ENCODE results near the gene CLCNKB.

Gene CLCNKB

DNA sequence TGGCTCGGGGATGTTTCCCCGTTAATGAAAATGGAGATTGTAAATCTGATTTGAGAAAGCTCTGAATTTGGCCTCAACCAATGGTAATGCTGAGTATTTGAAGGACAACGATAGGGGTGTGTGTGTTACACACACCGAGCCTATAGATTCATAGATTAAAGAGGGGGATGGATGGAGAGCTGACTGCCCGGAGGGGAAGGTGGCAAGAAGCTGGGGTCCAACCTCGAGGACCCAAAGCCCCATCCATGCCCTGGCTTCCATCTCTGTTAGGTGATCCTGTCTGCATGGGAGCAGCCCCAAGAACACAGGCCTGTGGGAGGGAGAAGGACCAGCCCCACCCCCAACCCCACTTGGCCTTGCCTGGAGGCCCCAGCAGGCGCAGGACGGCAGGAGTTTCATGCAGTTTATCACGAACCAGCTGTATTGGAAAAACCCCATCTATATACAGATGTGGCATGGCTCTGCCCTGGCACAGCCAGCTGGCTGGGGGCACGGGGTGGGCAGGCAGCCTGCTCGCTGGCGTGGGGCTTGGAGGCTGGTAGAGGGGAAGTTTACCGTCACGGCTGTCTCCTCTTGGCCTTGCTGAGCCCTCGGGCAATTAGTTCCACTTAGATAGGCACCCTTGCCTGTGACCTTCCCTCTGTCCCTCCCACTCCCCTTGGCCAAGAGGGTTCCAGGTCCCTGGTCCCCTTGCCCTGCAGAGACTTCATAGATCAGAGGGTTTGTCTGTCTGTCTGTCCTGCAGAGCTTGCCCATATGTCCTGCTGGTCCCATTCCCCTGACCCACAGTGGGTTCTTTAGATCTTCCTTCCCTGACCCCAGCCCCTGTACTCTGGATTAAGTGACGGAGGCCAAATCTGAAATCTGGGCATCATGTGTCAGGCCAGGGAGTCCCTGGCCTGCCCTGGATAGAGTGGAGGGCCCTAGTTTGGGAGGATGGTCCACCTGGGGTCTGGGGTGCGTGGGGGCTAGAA is 28.8 kb upstream of the CLCNKB start:
- Histone ChIP-seq H3K27me3 (replicated peaks in 2 of 5; ENCODE audit: control insufficient read depth in 4 of 5, insufficient read depth in 5 of 5, low read length in 4 of 5) (peaks cover 0 to 2% (median 0%) of the 10 kb centered on the region in 5 experiments), H3K4me1 (ENCODE audit: control extremely low read depth in 1 of 4, control insufficient read depth in 4 of 4, insufficient read depth in 4 of 4, low read length in 3 of 4) (peaks cover 0 to 25% (median 17%) of the 10 kb centered on the region in 4 experiments), H3K9me3 (ENCODE audit: control extremely low read depth in 1 of 5, control insufficient read depth in 4 of 5, insufficient read depth in 2 of 5, low read depth in 1 of 5, low read length in 4 of 5) (no peaks in the 10 kb centered on the region), H3K27ac (ENCODE audit: insufficient read depth in 1 of 2, low read depth in 1 of 2, low read length in 2 of 2, poor library complexity in 1 of 2, severe bottlenecking in 2 of 2) (no peak overlapping the region), H3K4me3 (ENCODE audit: control insufficient read depth in 1 of 7, extremely low read depth in 1 of 7, insufficient read depth in 4 of 7, low read depth in 2 of 7, low read length in 6 of 7) (no peak overlapping the region), H3K36me3 (ENCODE audit: control insufficient read depth in 4 of 4, insufficient read depth in 4 of 4, low read length in 3 of 4) (no peaks in the 10 kb centered on the region)
- WGBS (ENCODE audit: insufficient coverage) = 80% methylated on average over 12 of the region's 17 CpGs
- DNase-seq = peak in 2 of 3 donors; percentile 41 to 44
- CTCF ChIA-PET = interaction anchor here (0.8 to 1.5 kb wide), 5 partner anchors 11 to 203 kb away, joined by 3 to 5 read pairs (median 3); no protein-coding TSS in a partner anchor
- POLR2A ChIA-PET = no interaction called here

DNA sequence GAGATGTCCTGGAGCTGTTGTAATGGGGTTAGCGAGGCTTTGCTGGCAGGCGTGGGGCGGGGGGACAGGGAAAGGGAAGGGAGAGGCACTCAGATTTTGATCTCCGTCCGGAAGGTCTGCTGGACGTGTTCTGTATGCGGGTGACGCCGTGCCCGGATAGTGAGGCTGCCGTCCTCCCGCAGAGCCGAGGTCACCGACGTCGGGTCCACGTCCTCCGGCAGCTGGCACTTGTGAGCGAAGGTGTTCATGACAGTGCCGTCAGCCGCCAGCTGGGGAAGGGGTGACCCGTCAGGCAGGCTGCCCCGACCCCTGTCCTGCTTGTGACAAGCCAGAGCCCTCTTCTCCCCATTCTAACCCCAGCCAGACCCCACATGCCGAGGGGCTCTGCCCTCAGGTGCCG is 28.1 kb upstream of the CLCNKB start:
- WGBS (ENCODE audit: insufficient coverage) = 97% methylated on average over 25 of the region's 25 CpGs
- Histone ChIP-seq H3K9me3 (ENCODE audit: control extremely low read depth in 1 of 5, control insufficient read depth in 4 of 5, insufficient read depth in 2 of 5, low read depth in 1 of 5, low read length in 4 of 5) (no peaks in the 10 kb centered on the region), H3K4me1 (ENCODE audit: control extremely low read depth in 1 of 4, control insufficient read depth in 4 of 4, insufficient read depth in 4 of 4, low read length in 3 of 4) (peaks cover 0 to 25% (median 17%) of the 10 kb centered on the region in 4 experiments), H3K4me3 (ENCODE audit: control insufficient read depth in 1 of 7, extremely low read depth in 1 of 7, insufficient read depth in 4 of 7, low read depth in 2 of 7, low read length in 6 of 7) (no peak overlapping the region), H3K36me3 (ENCODE audit: control insufficient read depth in 4 of 4, insufficient read depth in 4 of 4, low read length in 3 of 4) (no peaks in the 10 kb centered on the region), H3K27me3 (replicated peaks in 2 of 5; ENCODE audit: control insufficient read depth in 4 of 5, insufficient read depth in 5 of 5, low read length in 4 of 5) (peaks cover 0 to 2% (median 0%) of the 10 kb centered on the region in 5 experiments), H3K27ac (ENCODE audit: insufficient read depth in 1 of 2, low read depth in 1 of 2, low read length in 2 of 2, poor library complexity in 1 of 2, severe bottlenecking in 2 of 2) (no peak overlapping the region)
- POLR2A ChIA-PET = no interaction called here
- no peak for DNase-seq
- CTCF ChIA-PET = interaction anchor here (0.8 to 1.3 kb wide), 3 partner anchors 11 to 18 kb away, joined by 3 to 5 read pairs (median 3); no protein-coding TSS in a partner anchor

DNA sequence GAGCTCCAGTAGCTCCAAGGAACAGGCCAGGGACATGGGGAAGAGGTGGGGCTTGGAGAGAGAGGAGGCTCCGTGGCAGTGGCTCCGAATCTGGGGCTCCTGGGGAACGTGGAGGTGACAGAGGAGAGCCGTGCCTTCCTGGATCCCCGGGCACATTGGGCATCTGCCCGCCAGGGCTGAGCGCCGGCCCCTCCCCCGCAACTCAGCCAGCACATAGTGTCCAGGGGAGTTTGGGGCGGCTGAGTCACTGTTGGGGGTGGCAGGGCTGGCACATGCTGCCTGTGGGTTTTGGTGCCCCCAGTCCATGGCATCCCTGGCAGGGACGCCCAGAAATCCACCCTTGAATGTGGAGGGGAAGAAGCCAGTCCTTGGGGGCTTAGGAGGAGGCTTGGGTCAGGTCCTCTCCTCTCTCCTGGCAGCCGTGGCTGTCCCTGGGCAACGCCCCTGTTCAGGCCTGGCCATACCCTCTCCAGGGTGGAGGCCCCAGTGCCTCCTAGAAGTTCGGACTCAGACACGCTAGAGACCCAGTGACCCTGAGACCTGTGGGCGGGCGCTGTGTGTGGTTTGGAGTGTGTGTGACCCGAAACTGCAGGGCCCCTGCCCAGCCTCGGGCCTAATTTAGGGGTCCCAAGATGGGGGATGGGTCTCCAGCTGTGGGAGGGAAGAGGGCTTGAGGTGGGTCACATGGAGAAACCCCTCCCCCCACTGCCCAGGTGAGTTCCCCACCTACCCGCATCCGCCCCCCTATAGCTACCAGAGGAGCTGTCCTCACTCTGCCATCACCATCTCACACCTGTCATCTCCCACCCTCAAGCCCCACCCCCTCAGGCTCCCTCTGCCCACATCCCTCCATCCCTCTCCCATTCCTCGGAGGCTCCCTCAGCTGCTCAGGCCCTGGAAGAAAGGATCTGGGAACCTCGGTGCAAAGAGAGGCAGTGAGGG is 27.4 kb upstream of the CLCNKB start:
- POLR2A ChIA-PET = no interaction called here
- H3K27ac ChIP-seq (ENCODE audit: insufficient read depth in 1 of 2, low read depth in 1 of 2, low read length in 2 of 2, poor library complexity in 1 of 2, severe bottlenecking in 2 of 2) = no peak overlapping the region
- H3K27me3 ChIP-seq (replicated peaks in 2 of 5; ENCODE audit: control insufficient read depth in 4 of 5, insufficient read depth in 5 of 5, low read length in 4 of 5) = peaks cover 0 to 2% (median 0%) of the 10 kb centered on the region in 5 experiments
- no peaks in the 10 kb centered on the region for H3K36me3 ChIP-seq (ENCODE audit: control insufficient read depth in 4 of 4, insufficient read depth in 4 of 4, low read length in 3 of 4)
- no peak overlapping the region for H3K4me3 ChIP-seq (ENCODE audit: control insufficient read depth in 1 of 7, extremely low read depth in 1 of 7, insufficient read depth in 4 of 7, low read depth in 2 of 7, low read length in 6 of 7)
- CTCF ChIA-PET = interaction anchor here (0.8 to 1.3 kb wide), 2 partner anchors 10 to 15 kb away, joined by 3 to 5 read pairs; no protein-coding TSS in a partner anchor
- no peaks in the 10 kb centered on the region for H3K9me3 ChIP-seq (ENCODE audit: control extremely low read depth in 1 of 5, control insufficient read depth in 4 of 5, insufficient read depth in 2 of 5, low read depth in 1 of 5, low read length in 4 of 5)
- no peak for DNase-seq
- WGBS (ENCODE audit: insufficient coverage) = 89% methylated on average over 12 of the region's 23 CpGs
- peaks cover 0 to 25% (median 17%) of the 10 kb centered on the region in 4 experiments for H3K4me1 ChIP-seq (ENCODE audit: control extremely low read depth in 1 of 4, control insufficient read depth in 4 of 4, insufficient read depth in 4 of 4, low read length in 3 of 4)

DNA sequence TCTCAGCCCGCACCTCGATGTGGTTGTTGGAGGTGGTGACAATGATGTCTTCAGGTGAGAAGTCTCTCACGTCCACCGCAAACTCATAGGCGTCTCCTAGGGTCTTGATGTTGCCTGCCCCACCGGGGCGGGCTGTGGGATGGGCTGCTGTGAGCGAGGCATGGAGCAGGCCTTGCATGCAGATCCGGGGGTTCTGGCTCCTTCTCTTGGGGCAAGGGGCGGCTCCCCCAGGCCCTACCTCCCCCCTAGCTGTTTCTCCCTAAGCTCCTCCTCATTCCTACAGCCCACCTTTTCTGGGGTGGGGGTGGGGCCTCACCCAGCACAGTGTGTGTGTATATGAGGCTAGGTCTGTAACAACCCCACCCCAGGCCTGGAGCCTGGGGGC is 26.5 kb upstream of the CLCNKB start:
- Histone ChIP-seq H3K27ac (ENCODE audit: insufficient read depth in 1 of 2, low read depth in 1 of 2, low read length in 2 of 2, poor library complexity in 1 of 2, severe bottlenecking in 2 of 2) (no peak overlapping the region), H3K9me3 (ENCODE audit: control extremely low read depth in 1 of 5, control insufficient read depth in 4 of 5, insufficient read depth in 2 of 5, low read depth in 1 of 5, low read length in 4 of 5) (no peaks in the 10 kb centered on the region), H3K4me3 (ENCODE audit: control insufficient read depth in 1 of 7, extremely low read depth in 1 of 7, insufficient read depth in 4 of 7, low read depth in 2 of 7, low read length in 6 of 7) (no peak overlapping the region), H3K4me1 (ENCODE audit: control extremely low read depth in 1 of 4, control insufficient read depth in 4 of 4, insufficient read depth in 4 of 4, low read length in 3 of 4) (peaks cover 0 to 24% (median 17%) of the 10 kb centered on the region in 4 experiments), H3K36me3 (ENCODE audit: control insufficient read depth in 4 of 4, insufficient read depth in 4 of 4, low read length in 3 of 4) (no peaks in the 10 kb centered on the region), H3K27me3 (replicated peaks in 2 of 5; ENCODE audit: control insufficient read depth in 4 of 5, insufficient read depth in 5 of 5, low read length in 4 of 5) (peaks cover 0 to 3% (median 1%) of the 10 kb centered on the region in 5 experiments)
- no peak for DNase-seq
- ChIA-PET POLR2A (interaction anchor here (0.7 kb wide), 1 partner anchor 199 kb away, joined by 3 read pairs; no protein-coding TSS in a partner anchor), CTCF (no interaction called here)
- 100% methylated on average over 5 of the region's 10 CpGs for WGBS (ENCODE audit: insufficient coverage)

DNA sequence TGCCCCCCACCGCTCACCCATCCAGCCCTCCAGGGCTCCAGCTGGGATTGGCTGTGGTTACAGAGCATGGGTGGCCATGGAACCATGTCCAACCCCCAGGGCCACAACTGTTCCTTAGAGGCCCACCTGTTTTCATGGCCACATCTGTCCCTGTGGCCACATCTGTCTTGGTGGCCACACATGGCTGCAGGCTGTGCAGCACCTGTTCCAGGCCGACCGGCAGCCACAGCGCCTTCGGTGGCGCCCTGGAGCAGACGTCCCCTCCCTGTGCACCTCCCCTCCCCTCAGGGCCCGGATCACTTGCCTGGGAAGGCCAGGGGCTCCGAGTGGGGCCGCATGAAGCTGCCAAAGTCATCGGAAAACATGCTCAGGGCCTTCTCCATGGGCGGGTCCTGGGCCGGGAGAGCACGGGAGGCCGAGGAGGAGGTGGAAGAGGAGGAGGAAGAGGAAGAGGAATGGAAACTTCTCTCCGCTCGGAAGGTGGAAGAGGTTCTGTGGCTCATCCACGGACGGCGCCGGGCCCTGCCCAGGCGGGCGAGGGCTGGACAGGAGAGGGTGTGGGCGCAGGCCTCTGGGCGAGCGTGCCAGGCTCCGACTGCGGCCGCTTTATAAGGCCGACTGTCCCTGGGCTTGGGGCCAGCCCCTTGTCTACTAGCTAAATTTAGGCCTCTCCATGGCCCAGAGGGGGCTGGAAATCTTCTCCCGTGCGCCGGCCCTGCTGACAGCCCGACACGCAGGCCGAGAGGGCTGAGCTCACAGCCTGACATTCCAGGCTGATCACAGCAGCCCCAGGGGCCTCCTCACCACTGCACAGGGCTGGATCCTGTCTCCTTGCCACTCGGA is 25.9 kb upstream of the CLCNKB start, which contains the start of gene HSPB7:
TSS of gene HSPB7 (minus strand) at position 583 of the 843 bp plus-strand sequence. CDS start at position 503, 80 bp downstream.
- Histone ChIP-seq H3K27ac (ENCODE audit: insufficient read depth in 1 of 2, low read depth in 1 of 2, low read length in 2 of 2, poor library complexity in 1 of 2, severe bottlenecking in 2 of 2) (no peak within 1 kb of the TSS), H3K36me3 (ENCODE audit: control insufficient read depth in 4 of 4, insufficient read depth in 4 of 4, low read length in 3 of 4) (no peaks in the 10 kb centered on the region), H3K4me1 (ENCODE audit: control extremely low read depth in 1 of 4, control insufficient read depth in 4 of 4, insufficient read depth in 4 of 4, low read length in 3 of 4) (peaks cover 0 to 18% (median 11%) of the 10 kb centered on the region in 4 experiments), H3K4me3 (ENCODE audit: control insufficient read depth in 1 of 7, extremely low read depth in 1 of 7, insufficient read depth in 4 of 7, low read depth in 2 of 7, low read length in 6 of 7) (no peak within 1 kb of the TSS), H3K9me3 (ENCODE audit: control extremely low read depth in 1 of 5, control insufficient read depth in 4 of 5, insufficient read depth in 2 of 5, low read depth in 1 of 5, low read length in 4 of 5) (no peaks in the 10 kb centered on the region), H3K27me3 (replicated peaks in 2 of 5; ENCODE audit: control insufficient read depth in 4 of 5, insufficient read depth in 5 of 5, low read length in 4 of 5) (peaks cover 0 to 5% (median 2%) of the 10 kb centered on the region in 5 experiments)
- DNase-seq = peak in 2 of 3 donors; percentile 13 to 17
- CTCF ChIA-PET = interaction anchor here (0.6 to 3.2 kb wide), 4 partner anchors 10 to 24 kb away, joined by 3 to 12 read pairs (median 4); no protein-coding TSS in a partner anchor
- POLR2A ChIA-PET = interaction anchor here (0.7 kb wide), 1 partner anchor 200 kb away, joined by 3 read pairs; no protein-coding TSS in a partner anchor
- WGBS (ENCODE audit: insufficient coverage) = 91% methylated on average over 34 of the region's 37 CpGs

DNA sequence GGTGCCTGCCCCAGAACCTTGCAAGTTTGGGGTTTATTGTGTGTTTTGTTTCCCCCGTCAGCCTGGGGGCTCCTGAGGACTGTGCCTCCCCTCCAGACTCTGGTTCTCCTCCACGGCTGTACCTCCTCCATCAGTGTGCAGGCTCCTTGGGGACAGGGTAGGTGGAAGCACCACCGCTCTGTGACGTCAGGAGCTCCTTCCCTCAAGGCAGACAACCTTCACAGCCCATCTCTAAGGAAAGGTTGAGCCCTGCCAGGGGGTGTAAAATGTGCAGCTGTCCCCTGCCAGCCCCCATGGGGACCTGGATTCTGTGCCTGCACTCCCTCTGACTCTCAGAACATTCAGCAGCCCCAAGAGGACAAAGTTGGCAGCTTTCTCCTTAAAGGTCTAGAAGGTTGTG is 25.3 kb upstream of the CLCNKB start:
- H3K4me3 ChIP-seq (ENCODE audit: control insufficient read depth in 1 of 7, extremely low read depth in 1 of 7, insufficient read depth in 4 of 7, low read depth in 2 of 7, low read length in 6 of 7) = no peak overlapping the region
- peaks cover 0 to 15% (median 7%) of the 10 kb centered on the region in 4 experiments for H3K4me1 ChIP-seq (ENCODE audit: control extremely low read depth in 1 of 4, control insufficient read depth in 4 of 4, insufficient read depth in 4 of 4, low read length in 3 of 4)
- WGBS (ENCODE audit: insufficient coverage) = 86% methylated on average over 3 of the region's 4 CpGs
- POLR2A ChIA-PET = no interaction called here
- no peaks in the 10 kb centered on the region for H3K36me3 ChIP-seq (ENCODE audit: control insufficient read depth in 4 of 4, insufficient read depth in 4 of 4, low read length in 3 of 4)
- CTCF ChIA-PET = interaction anchor here (0.6 to 3.2 kb wide), 6 partner anchors 9 to 38 kb away, joined by 3 to 12 read pairs (median 4); no protein-coding TSS in a partner anchor
- H3K27ac ChIP-seq (ENCODE audit: insufficient read depth in 1 of 2, low read depth in 1 of 2, low read length in 2 of 2, poor library complexity in 1 of 2, severe bottlenecking in 2 of 2) = no peak overlapping the region
- no peaks in the 10 kb centered on the region for H3K9me3 ChIP-seq (ENCODE audit: control extremely low read depth in 1 of 5, control insufficient read depth in 4 of 5, insufficient read depth in 2 of 5, low read depth in 1 of 5, low read length in 4 of 5)
- DNase-seq = no peak
- H3K27me3 ChIP-seq (replicated peaks in 2 of 5; ENCODE audit: control insufficient read depth in 4 of 5, insufficient read depth in 5 of 5, low read length in 4 of 5) = peaks cover 0 to 5% (median 2%) of the 10 kb centered on the region in 5 experiments
